Chondrocyte (in vitro differentiated cells): ENCODE results near the gene KIAA0232. TPM values are rescaled to one million over a fixed set of nuclear protein-coding genes. Genes with fewer than 3 reads are reported as not detected.

Source experiments
- DNase-seq: peaks from one replicate; pipeline ENCODE4 v3.0.0; 2021; ENCODE audit warnings: mixed read lengths, low spot score
- H3K27ac Mint-ChIP-seq: one replicate; pipeline ENCODE4 v1.8.0; 2021; ENCODE audit warnings: mild to moderate bottlenecking, moderate library complexity, mixed read lengths; ENCODE audit not compliant: unreplicated experiment
- H3K27me3 Mint-ChIP-seq: 2 replicates; pipeline ENCODE4 v1.8.0; 2021; ENCODE audit warnings: low read depth, mixed read lengths
- H3K36me3 Mint-ChIP-seq: 2 replicates; pipeline ENCODE4 v1.8.0; 2021; ENCODE audit warnings: low read depth, mixed read lengths
- H3K4me1 Mint-ChIP-seq: 2 replicates; pipeline ENCODE4 v1.8.0; 2021; ENCODE audit warnings: low read depth, mild to moderate bottlenecking, mixed read lengths
- H3K4me3 Mint-ChIP-seq: one replicate; pipeline ENCODE4 v1.8.0; 2021; ENCODE audit warnings: mild to moderate bottlenecking, moderate library complexity, mixed read lengths; ENCODE audit not compliant: unreplicated experiment
- H3K9me3 Mint-ChIP-seq: 2 replicates; pipeline ENCODE4 v1.8.0; 2021; ENCODE audit warnings: low read depth, mixed read lengths
- total RNA-seq: library from RNA; stranded (reverse); gene quantifications from 3 replicates; pipeline ENCODE4 v1.2.1, GENCODE V29; 2021
- TF ChIP-seq, protein P1 (sequence below): fragments of 200-600 bp; sonication (generic); IDR thresholded peaks from 2 replicates; pipeline ENCODE4 v1.5.0; 2021; ENCODE audit warnings: antibody characterized with exemption, mild to moderate bottlenecking, moderate library complexity

Gene KIAA0232
- total RNA-seq, 1 donor from 2014 or later: 24.7 TPM

DNA sequence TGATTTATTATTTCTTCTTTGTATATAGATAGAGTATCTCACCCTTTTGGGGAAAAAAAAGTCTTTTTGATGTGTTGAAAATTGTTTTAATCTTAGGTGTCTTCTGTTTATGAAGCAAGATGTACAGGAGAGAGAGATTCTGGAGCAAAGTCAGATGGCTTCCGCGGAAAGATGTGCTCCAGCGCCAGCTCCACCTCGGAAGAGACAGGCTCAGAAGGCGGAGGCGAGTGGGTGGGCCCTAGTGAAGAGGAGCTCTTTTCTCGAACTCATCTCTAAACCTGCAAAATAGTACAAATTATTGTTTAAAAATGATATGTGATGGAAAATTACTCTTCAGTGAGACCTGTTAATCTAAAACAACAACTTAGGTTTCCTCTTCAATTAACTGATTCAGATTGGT lies 98.2 kb downstream of the KIAA0232 start:
- Mint-ChIP-seq H3K36me3 (peaks cover 39% of the 10 kb centered on the region), H3K4me1 (peaks cover 25% of the 10 kb centered on the region), H3K4me3 (no peak overlapping the region), H3K27me3 (no peaks in the 10 kb centered on the region), H3K9me3 (no peaks in the 10 kb centered on the region), H3K27ac (no peak overlapping the region)
- TF ChIP-seq, protein P1, sequence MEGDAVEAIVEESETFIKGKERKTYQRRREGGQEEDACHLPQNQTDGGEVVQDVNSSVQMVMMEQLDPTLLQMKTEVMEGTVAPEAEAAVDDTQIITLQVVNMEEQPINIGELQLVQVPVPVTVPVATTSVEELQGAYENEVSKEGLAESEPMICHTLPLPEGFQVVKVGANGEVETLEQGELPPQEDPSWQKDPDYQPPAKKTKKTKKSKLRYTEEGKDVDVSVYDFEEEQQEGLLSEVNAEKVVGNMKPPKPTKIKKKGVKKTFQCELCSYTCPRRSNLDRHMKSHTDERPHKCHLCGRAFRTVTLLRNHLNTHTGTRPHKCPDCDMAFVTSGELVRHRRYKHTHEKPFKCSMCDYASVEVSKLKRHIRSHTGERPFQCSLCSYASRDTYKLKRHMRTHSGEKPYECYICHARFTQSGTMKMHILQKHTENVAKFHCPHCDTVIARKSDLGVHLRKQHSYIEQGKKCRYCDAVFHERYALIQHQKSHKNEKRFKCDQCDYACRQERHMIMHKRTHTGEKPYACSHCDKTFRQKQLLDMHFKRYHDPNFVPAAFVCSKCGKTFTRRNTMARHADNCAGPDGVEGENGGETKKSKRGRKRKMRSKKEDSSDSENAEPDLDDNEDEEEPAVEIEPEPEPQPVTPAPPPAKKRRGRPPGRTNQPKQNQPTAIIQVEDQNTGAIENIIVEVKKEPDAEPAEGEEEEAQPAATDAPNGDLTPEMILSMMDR: no peak
- no peak for DNase-seq

GRCh38 chr4:6881908-6882307 lies 99.4 kb downstream of the KIAA0232 start:
- TF ChIP-seq, protein P1: no peak
- no peak for DNase-seq
- Mint-ChIP-seq H3K4me1 (peaks cover 20% of the 10 kb centered on the region), H3K36me3 (peaks cover 39% of the 10 kb centered on the region), H3K27ac (no peak overlapping the region), H3K9me3 (no peaks in the 10 kb centered on the region), H3K27me3 (no peaks in the 10 kb centered on the region), H3K4me3 (no peak overlapping the region)

- DNase-seq: peak; percentile 7
- Mint-ChIP-seq H3K36me3 (peaks cover 21% of the 10 kb centered on the region), H3K9me3 (no peaks in the 10 kb centered on the region), H3K4me1 (peaks cover 17% of the 10 kb centered on the region), H3K27ac (no peak overlapping the region), H3K27me3 (no peaks in the 10 kb centered on the region), H3K4me3 (no peak overlapping the region)
- TF ChIP-seq, protein P1: no peak
These were observed 101.9 kb downstream of the KIAA0232 start for GRCh38 chr4:6884341-6884870.

- Mint-ChIP-seq H3K27ac (peak overlapping the region; percentile 81), H3K9me3 (peaks cover 2% of the 10 kb centered on the region), H3K4me3 (no peak overlapping the region), H3K36me3 (peaks cover 15% of the 10 kb centered on the region), H3K4me1 (peaks cover 17% of the 10 kb centered on the region), H3K27me3 (no peaks in the 10 kb centered on the region)
- peak; percentile 47 for DNase-seq
- TF ChIP-seq, protein P1: peak; percentile 48
These were observed 103.5 kb downstream of the KIAA0232 start for GRCh38 chr4:6885953-6886557.

GRCh38 chr4:6886886-6887285 lies 104.4 kb downstream of the KIAA0232 start:
- DNase-seq: peak; percentile 39
- H3K27me3 Mint-ChIP-seq: no peaks in the 10 kb centered on the region
- no peak overlapping the region for H3K4me3 Mint-ChIP-seq
- H3K9me3 Mint-ChIP-seq: peaks cover 2% of the 10 kb centered on the region
- no peak overlapping the region for H3K27ac Mint-ChIP-seq
- H3K36me3 Mint-ChIP-seq: peaks cover 11% of the 10 kb centered on the region
- peaks cover 21% of the 10 kb centered on the region for H3K4me1 Mint-ChIP-seq
- TF ChIP-seq, protein P1: no peak
